ENCODE measurements around the gene PEDS1. TPM values are rescaled to one million over a fixed set of nuclear protein-coding genes. Genes with fewer than 3 reads are reported as not detected.
A peak's percentile ranks its signal among the peaks of the same experiment; 100 is the strongest.

Gene PEDS1
- total and polyA plus RNA-seq, 2 of the 4 experiments (the other 2 are of a cell fraction), result 24.0 to 59.9 TPM

- no peak overlapping the region for H3K14ac ChIP-seq (replicated peaks; ENCODE audit: low read depth, low read length)
- H4K91ac ChIP-seq (ENCODE audit: insufficient read depth, low read depth, low read length), result no peak overlapping the region
- CTCF ChIA-PET, result no interaction called here
- intact Hi-C loops (cut with micrococcal nuclease), result no loop called here
- H3K27me3 ChIP-seq (ENCODE audit: control insufficient read depth, insufficient read depth, low read length), result no peaks in the 10 kb centered on the region
- H3K23ac ChIP-seq (ENCODE audit: low read depth, low read length), result no peak overlapping the region
- H3K4me3 ChIP-seq (ENCODE audit: insufficient read depth, low read depth, low read length), result no peak overlapping the region
- no peak overlapping the region; a peak in 1 of 4 replicates for H4K8ac ChIP-seq (ENCODE audit: low read depth in 2 of 2, low read length in 2 of 2)
- ATAC-seq (ENCODE audit: low read depth), result no peak
- peaks cover 15% of the 10 kb centered on the region for H3K4me1 ChIP-seq (ENCODE audit: control insufficient read depth, insufficient read depth, low read length)
- H2AK5ac ChIP-seq (ENCODE audit: low read depth, low read length), result no peak overlapping the region; the same call in 1 of the 2 replicates
- H2AK9ac ChIP-seq (replicated peaks; ENCODE audit: low read depth, low read length, poor library complexity), result no peak overlapping the region
- dilution Hi-C loops (cut with HindIII; ENCODE audit: low sequenced_read_pairs, unreplicated experiment), result no loop called here
- H2BK5ac ChIP-seq (ENCODE audit: low read depth, low read length, poor library complexity, severe bottlenecking), result no peak overlapping the region
- POLR2A ChIA-PET (ENCODE audit: unreplicated experiment), result no interaction called here
- no peak overlapping the region for H2BK20ac ChIP-seq (ENCODE audit: low read depth, low read length)
- H3K18ac ChIP-seq (ENCODE audit: low read depth, low read length), result no peak overlapping the region
- H2BK15ac ChIP-seq (ENCODE audit: low read depth, low read length), result no peak overlapping the region
- no peaks in the 10 kb centered on the region for H3K9me3 ChIP-seq (ENCODE audit: control insufficient read depth, insufficient read depth, low read length)
- H2BK120ac ChIP-seq (ENCODE audit: low read depth, low read length), result no peak overlapping the region
- peaks cover 47% of the 10 kb centered on the region for H3K9me1 ChIP-seq (ENCODE audit: insufficient read depth, low read length)
- H3K27ac ChIP-seq (ENCODE audit: insufficient read depth, low read length), result no peak overlapping the region
- H3K4ac ChIP-seq (ENCODE audit: low read depth, low read length), result peak overlapping the region; percentile 13; the same call in 1 of the 2 replicates
- no peak overlapping the region for H3K56ac ChIP-seq (ENCODE audit: extremely low read depth, insufficient read depth, low read length)
- 95% methylated on average over 4 of the region's 6 CpGs; no CpG with 5 or more reads in 1 of the 2 experiments for WGBS, 2 experiments (ENCODE audit: extremely low coverage in 2 of 2, insufficient read length in 1 of 2)
- no peak for DNase-seq
- no peak for TF ChIP-seq CHD1 (IDR thresholded peaks at IDR 0.05; ENCODE audit: low read depth, low read length)
- no peak for TF ChIP-seq POLR2A (IDR thresholded peaks at IDR 0.05; ENCODE audit: low read depth, low read length)
- no peak for TF ChIP-seq RAD21 (IDR thresholded peaks at IDR 0.05; ENCODE audit: low read length)
- no peak for TF ChIP-seq CEBPB (IDR thresholded peaks at IDR 0.05; ENCODE audit: low read depth, low read length)
- TF ChIP-seq, protein P1, sequence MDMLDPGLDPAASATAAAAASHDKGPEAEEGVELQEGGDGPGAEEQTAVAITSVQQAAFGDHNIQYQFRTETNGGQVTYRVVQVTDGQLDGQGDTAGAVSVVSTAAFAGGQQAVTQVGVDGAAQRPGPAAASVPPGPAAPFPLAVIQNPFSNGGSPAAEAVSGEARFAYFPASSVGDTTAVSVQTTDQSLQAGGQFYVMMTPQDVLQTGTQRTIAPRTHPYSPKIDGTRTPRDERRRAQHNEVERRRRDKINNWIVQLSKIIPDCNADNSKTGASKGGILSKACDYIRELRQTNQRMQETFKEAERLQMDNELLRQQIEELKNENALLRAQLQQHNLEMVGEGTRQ (IDR thresholded peaks at IDR 0.05; ENCODE audit: low read depth, low read length), result no peak
- no peak for TF ChIP-seq BHLHE40 (IDR thresholded peaks at IDR 0.05; ENCODE audit: low read depth, low read length)
- no peak for TF ChIP-seq MAZ (IDR thresholded peaks at IDR 0.05; ENCODE audit: borderline replicate concordance, low read depth, low read length)
- no peak for TF ChIP-seq FOS (IDR thresholded peaks at IDR 0.05; ENCODE audit: low read depth, low read length)
- no peak for TF ChIP-seq SMC3 (IDR thresholded peaks at IDR 0.05; ENCODE audit: low read depth, low read length)
- TF ChIP-seq, protein P2, sequence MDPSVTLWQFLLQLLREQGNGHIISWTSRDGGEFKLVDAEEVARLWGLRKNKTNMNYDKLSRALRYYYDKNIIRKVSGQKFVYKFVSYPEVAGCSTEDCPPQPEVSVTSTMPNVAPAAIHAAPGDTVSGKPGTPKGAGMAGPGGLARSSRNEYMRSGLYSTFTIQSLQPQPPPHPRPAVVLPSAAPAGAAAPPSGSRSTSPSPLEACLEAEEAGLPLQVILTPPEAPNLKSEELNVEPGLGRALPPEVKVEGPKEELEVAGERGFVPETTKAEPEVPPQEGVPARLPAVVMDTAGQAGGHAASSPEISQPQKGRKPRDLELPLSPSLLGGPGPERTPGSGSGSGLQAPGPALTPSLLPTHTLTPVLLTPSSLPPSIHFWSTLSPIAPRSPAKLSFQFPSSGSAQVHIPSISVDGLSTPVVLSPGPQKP (IDR thresholded peaks at IDR 0.05; ENCODE audit: borderline replicate concordance, low read depth, low read length), result no peak
- no peak for TF ChIP-seq MXI1 (IDR thresholded peaks at IDR 0.05; ENCODE audit: borderline replicate concordance, low read depth, low read length)
- no peak for TF ChIP-seq RCOR1 (IDR thresholded peaks at IDR 0.05; ENCODE audit: insufficient replicate concordance, low read length)
- TF ChIP-seq RFX5 (IDR thresholded peaks at IDR 0.05; ENCODE audit: low read depth, low read length), result no peak
- no peak for TF ChIP-seq MAFK (IDR thresholded peaks at IDR 0.05; ENCODE audit: low read depth, low read length)
- no peak for TF ChIP-seq CTCF (conservative IDR thresholded peaks at IDR 0.05; ENCODE audit: low read depth, low read length)
- peaks cover 46% of the 10 kb centered on the region for H3K36me3 ChIP-seq (ENCODE audit: control insufficient read depth, insufficient read depth, low read length)
- peaks cover 32 to 93% of the 10 kb centered on the region in 2 experiments for H3K79me1 ChIP-seq (ENCODE audit: low read depth in 1 of 2, low read length in 2 of 2)
- no peak overlapping the region for H3K9ac ChIP-seq (ENCODE audit: low read depth, low read length)
- H2AFZ ChIP-seq (replicated peaks; ENCODE audit: low read length, poor library complexity), result no peak overlapping the region
- no peak overlapping the region for H3K4me2 ChIP-seq (ENCODE audit: low read depth, low read length)
- peaks cover 34% of the 10 kb centered on the region; the same call in 1 of the 2 replicates for H4K20me1 ChIP-seq (ENCODE audit: insufficient read depth, low read length)
- BruUV-seq (replicated peaks), result no TSS peak
- in situ Hi-C loops (cut with MboI; ENCODE audit: low sequenced_read_pairs), result no loop called here
- H4K5ac ChIP-seq (ENCODE audit: low read depth, low read length), result no peak overlapping the region
Observed at GRCh38 chr20:50133041-50133440, 20.5 kb downstream of the PEDS1 start.

Measured in IMR-90 (cell line).